ENCODE data around the gene ELF4.

GRCh38 chrX:130049821-130050220, 60.5 kb downstream of the ELF4 start:
- TF ChIP-seq POLR2A (IDR thresholded peaks at IDR 0.05), result no peak
- no peak for TF ChIP-seq CTCF (IDR thresholded peaks at IDR 0.05)

All from body of pancreas (tissue), 4 donors.